PC-3 (cell line): ENCODE measurements around the gene TMEM143. TPM values are rescaled to one million over a fixed set of nuclear protein-coding genes. Genes with fewer than 3 reads are reported as not detected.
A peak's percentile ranks its signal among the peaks of the same experiment; 100 is the strongest.

Source experiments
- ATAC-seq: fragments of 200-7000 bp; cut with Tn5 transposase; 2 replicates; pipeline ENCODE4 v1.9.1; 2020; ENCODE audit warnings: mild to moderate bottlenecking, moderate library complexity
- BruUV-seq: library from RNA; stranded (reverse); fragments of 400-500 nt; replicated peaks from 2 replicates; lab custom pipeline; 2021; lab: Mats Ljungman, UMichigan
- CTCF ChIA-PET: fragments of 300-600 bp; sonication (Branson Sonifier 250); formaldehyde crosslinking; loops from one replicate; lab custom pipeline; 2022; ENCODE audit warnings: antibody characterized with exemption; lab: Charles Lee
- POLR2A ChIA-PET: fragments of 300-600 bp; sonication (Branson Sonifier 250); formaldehyde crosslinking; loops from one replicate; lab custom pipeline; 2022; ENCODE audit warnings: antibody characterized with exemption; ENCODE audit not compliant: unreplicated experiment; lab: Charles Lee
- DNase-seq: peaks from one replicate; pipeline ENCODE4 v3.0.0-alpha.2; 2015
- H2AFZ ChIP-seq: fragments of 300-600 bp; sonication (generic); 2 replicates; pipeline ENCODE4 v1.6.0; 2016; ENCODE audit warnings: antibody characterized with exemption, low read length
- H3F3A ChIP-seq: fragments of 300-600 bp; sonication (generic); one replicate; pipeline ENCODE4 v1.6.0; 2017; ENCODE audit warnings: antibody characterized with exemption, low read length, control low read depth, mild to moderate bottlenecking; ENCODE audit not compliant: unreplicated experiment
- H3K27ac ChIP-seq: fragments of 300-600 bp; sonication (generic); 2 replicates; pipeline ENCODE4 v1.5.1; 2016; ENCODE audit warnings: mild to moderate bottlenecking, low read length
- H3K27me3 ChIP-seq: fragments of 300-600 bp; sonication (generic); 2 replicates; pipeline ENCODE4 v1.6.1; 2016; ENCODE audit warnings: low read length, mixed read lengths
- H3K36me3 ChIP-seq: fragments of 300-600 bp; sonication (generic); 2 replicates; pipeline ENCODE4 v1.6.1; 2016; ENCODE audit warnings: low read depth, mixed run types, low read length, mixed read lengths
- H3K4me1 ChIP-seq: fragments of 300-600 bp; sonication (generic); 2 replicates; pipeline ENCODE4 v1.5.1; 2016; ENCODE audit warnings: low read length; ENCODE audit not compliant: insufficient read depth
- H3K4me2 ChIP-seq: fragments of 300-600 bp; sonication (generic); 2 replicates; pipeline ENCODE4 v1.6.0; 2016; ENCODE audit warnings: low read length
- H3K4me3 ChIP-seq: fragments of 300-600 bp; sonication (generic); 2 replicates; pipeline ENCODE4 v1.5.1; 2016; ENCODE audit warnings: mild to moderate bottlenecking, low read length, mixed read lengths
- H3K79me2 ChIP-seq: fragments of 300-600 bp; sonication (generic); 2 replicates; pipeline ENCODE4 v1.6.1; 2017; ENCODE audit warnings: low read length, mixed read lengths
- H3K9ac ChIP-seq: fragments of 300-600 bp; sonication (generic); 2 replicates; pipeline ENCODE4 v1.6.0; 2016; ENCODE audit warnings: mild to moderate bottlenecking, low read length
- H3K9me2 ChIP-seq: fragments of 300-600 bp; sonication (generic); replicated peaks from 2 replicates; pipeline ENCODE4 v1.6.1; 2016; ENCODE audit warnings: mixed run types, low read length, mixed read lengths
- H3K9me3 ChIP-seq: fragments of 300-600 bp; sonication (generic); 2 replicates; pipeline ENCODE4 v1.6.1; 2016; ENCODE audit warnings: low read length, mixed read lengths
- H4K20me1 ChIP-seq: fragments of 300-600 bp; sonication (generic); 2 replicates; pipeline ENCODE4 v1.6.1; 2016; ENCODE audit warnings: low read length, mixed read lengths
- EZH2 ChIP-seq: fragments of 300-600 bp; sonication (generic); IDR thresholded peaks from one replicate; pipeline ENCODE4 v1.6.1; 2017; ENCODE audit warnings: antibody characterized with exemption, mild to moderate bottlenecking, low read length; ENCODE audit not compliant: unreplicated experiment
- EZH2phosphoT487 ChIP-seq: fragments of 300-600 bp; sonication (generic); IDR thresholded peaks from 2 replicates; pipeline ENCODE4 v1.6.1; 2018; ENCODE audit warnings: mild to moderate bottlenecking, antibody characterized with exemption, low read length, borderline replicate concordance
- intact Hi-C: fragments of 100-400 bp; cut with micrococcal nuclease; formaldehyde crosslinking; loops from 2 replicates; pipeline ENCODE4 v1.9.0; 2023
- total RNA-seq: library from RNA; depleted of rRNA; stranded (reverse); fragments of >200 nt; gene quantifications from 2 replicates; pipeline ENCODE4 v1.2.3, GENCODE V29; 2014
- TF ChIP-seq, protein P1 (sequence below): fragments of 300-600 bp; sonication (generic); conservative IDR thresholded peaks from 2 replicates; pipeline ENCODE4 v1.5.1; 2017; ENCODE audit warnings: antibody characterized with exemption, low read depth, mild to moderate bottlenecking, low read length

TMEM143 gene
- total RNA-seq, 1 experiment from 2014 or later: 7.1 TPM

DNA sequence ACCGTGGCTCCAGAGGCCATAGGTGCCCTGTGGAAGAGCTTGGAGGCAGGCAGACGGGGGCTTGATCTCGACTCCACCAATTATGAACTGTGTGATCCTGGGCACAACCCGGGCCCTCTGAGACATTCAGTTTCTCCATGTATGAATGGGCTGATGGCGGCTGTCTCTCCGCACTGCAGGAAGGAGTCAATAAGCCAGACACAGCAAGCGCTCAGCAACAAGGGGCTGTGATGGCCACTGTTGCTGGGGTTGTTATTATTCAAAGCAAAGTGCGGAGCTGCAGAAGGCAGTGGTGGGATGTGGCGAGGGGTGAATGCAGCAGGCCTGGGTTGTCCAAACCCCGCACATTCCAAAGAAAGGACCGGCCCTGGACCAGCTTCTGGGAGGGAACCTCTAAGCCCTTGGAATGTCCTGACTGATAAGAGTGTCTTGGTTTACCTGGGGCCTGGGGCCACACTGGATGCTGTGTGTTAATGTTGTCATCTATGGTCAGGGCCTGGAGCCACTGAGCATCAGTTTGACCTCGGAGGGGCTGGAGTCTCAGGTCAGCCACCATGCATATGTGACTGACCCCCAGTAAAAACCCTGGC is 8.3 kb downstream of the TMEM143 start:
- no peaks in the 10 kb centered on the region for H3K4me1 ChIP-seq
- H3K36me3 ChIP-seq: no peaks in the 10 kb centered on the region
- no peaks in the 10 kb centered on the region for H3K9me3 ChIP-seq
- no peak for DNase-seq
- H3K79me2 ChIP-seq: no peaks in the 10 kb centered on the region
- no peaks in the 10 kb centered on the region for H3K9me2 ChIP-seq
- TF ChIP-seq EZH2phosphoT487: no peak
- TF ChIP-seq EZH2: no peak
- H3K27ac ChIP-seq: peak overlapping the region; percentile 34; the same call in 1 of the 2 replicates
- no peaks in the 10 kb centered on the region for H3K27me3 ChIP-seq
- no peaks in the 10 kb centered on the region for H4K20me1 ChIP-seq
- BruUV-seq: no TSS peak
- H3K4me2 ChIP-seq: no peak overlapping the region
- no peak for ATAC-seq
- POLR2A ChIA-PET: no interaction called here
- intact Hi-C loops: no loop called here
- H3F3A ChIP-seq: no peaks in the 10 kb centered on the region
- H3K4me3 ChIP-seq: no peak overlapping the region
- no peak overlapping the region for H3K9ac ChIP-seq
- no peak overlapping the region for H2AFZ ChIP-seq
- CTCF ChIA-PET: no interaction called here

GRCh38 chr19:48354332-48354992 is 9.3 kb downstream of the TMEM143 start:
- Histone ChIP-seq H3K27me3 (no peaks in the 10 kb centered on the region), H3F3A (no peaks in the 10 kb centered on the region), H3K27ac (no peak overlapping the region), H3K9me3 (no peaks in the 10 kb centered on the region), H4K20me1 (no peaks in the 10 kb centered on the region), H2AFZ (no peak overlapping the region), H3K79me2 (no peaks in the 10 kb centered on the region), H3K9ac (no peak overlapping the region), H3K4me3 (no peak overlapping the region), H3K4me1 (no peaks in the 10 kb centered on the region), H3K36me3 (no peaks in the 10 kb centered on the region), H3K4me2 (no peak overlapping the region), H3K9me2 (no peaks in the 10 kb centered on the region)
- POLR2A ChIA-PET: no interaction called here
- ATAC-seq: no peak; the same call in 1 of the 2 replicates
- TF ChIP-seq, protein P1, sequence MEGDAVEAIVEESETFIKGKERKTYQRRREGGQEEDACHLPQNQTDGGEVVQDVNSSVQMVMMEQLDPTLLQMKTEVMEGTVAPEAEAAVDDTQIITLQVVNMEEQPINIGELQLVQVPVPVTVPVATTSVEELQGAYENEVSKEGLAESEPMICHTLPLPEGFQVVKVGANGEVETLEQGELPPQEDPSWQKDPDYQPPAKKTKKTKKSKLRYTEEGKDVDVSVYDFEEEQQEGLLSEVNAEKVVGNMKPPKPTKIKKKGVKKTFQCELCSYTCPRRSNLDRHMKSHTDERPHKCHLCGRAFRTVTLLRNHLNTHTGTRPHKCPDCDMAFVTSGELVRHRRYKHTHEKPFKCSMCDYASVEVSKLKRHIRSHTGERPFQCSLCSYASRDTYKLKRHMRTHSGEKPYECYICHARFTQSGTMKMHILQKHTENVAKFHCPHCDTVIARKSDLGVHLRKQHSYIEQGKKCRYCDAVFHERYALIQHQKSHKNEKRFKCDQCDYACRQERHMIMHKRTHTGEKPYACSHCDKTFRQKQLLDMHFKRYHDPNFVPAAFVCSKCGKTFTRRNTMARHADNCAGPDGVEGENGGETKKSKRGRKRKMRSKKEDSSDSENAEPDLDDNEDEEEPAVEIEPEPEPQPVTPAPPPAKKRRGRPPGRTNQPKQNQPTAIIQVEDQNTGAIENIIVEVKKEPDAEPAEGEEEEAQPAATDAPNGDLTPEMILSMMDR: no peak
- TF ChIP-seq EZH2phosphoT487 (no peak), EZH2 (no peak)
- BruUV-seq: no TSS peak
- intact Hi-C loops: no loop called here
- CTCF ChIA-PET: interaction anchor here (0.6 kb wide), 1 partner anchor 1408 kb away, joined by 3 read pairs; no protein-coding TSS in a partner anchor
- peak; percentile 68 for DNase-seq

DNA sequence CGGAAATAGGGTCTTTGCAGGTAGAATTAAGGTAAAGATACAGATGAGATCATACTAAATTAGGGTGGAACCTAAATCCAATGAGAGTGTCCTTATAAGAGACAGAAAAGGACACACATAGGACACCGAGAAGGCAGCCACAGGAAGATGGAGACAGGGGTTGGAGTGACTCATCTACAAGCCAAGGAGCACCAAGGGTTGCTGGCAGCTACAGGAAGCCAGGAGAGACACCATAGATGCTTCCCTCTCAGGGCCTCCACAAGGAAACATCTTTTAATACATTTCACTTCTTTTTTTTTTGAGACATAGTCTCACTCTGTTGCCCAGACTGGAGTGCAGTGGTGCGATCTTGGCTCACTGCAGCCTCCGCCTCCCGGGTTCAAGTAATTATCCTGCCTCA is 10.1 kb downstream of the TMEM143 start:
- no peaks in the 10 kb centered on the region for H3K4me1 ChIP-seq
- no peak overlapping the region for H3K27ac ChIP-seq
- H3K9me3 ChIP-seq: no peaks in the 10 kb centered on the region
- no peak overlapping the region for H3K4me3 ChIP-seq
- ChIA-PET POLR2A (no interaction called here), CTCF (no interaction called here)
- DNase-seq (peak; percentile 12), ATAC-seq (no peak)
- H3K27me3 ChIP-seq: no peaks in the 10 kb centered on the region
- no TSS peak for BruUV-seq
- no peaks in the 10 kb centered on the region for H3K79me2 ChIP-seq
- H3K4me2 ChIP-seq: no peak overlapping the region
- H3K9ac ChIP-seq: no peak overlapping the region
- intact Hi-C loops: no loop called here
- no peaks in the 10 kb centered on the region for H4K20me1 ChIP-seq
- TF ChIP-seq, protein P1: no peak
- TF ChIP-seq EZH2phosphoT487 (no peak), EZH2 (no peak)
- no peaks in the 10 kb centered on the region for H3K36me3 ChIP-seq
- H2AFZ ChIP-seq: no peak overlapping the region
- no peaks in the 10 kb centered on the region for H3F3A ChIP-seq
- no peaks in the 10 kb centered on the region for H3K9me2 ChIP-seq
